HG03103 (cell line): ENCODE data around the gene PIK3AP1.
"Not testable (repeated sequence)": the region's sequence is repeated elsewhere in the genome, so short reads cannot be mapped to it uniquely, and the experiment has no call there.

Source experiments
- ATAC-seq: cut with Tn5 transposase; IDR thresholded peaks from one replicate; pipeline ENCODE4 v1.9.1; 2021; ENCODE audit warnings: low read depth; ENCODE audit not compliant: unreplicated experiment

PIK3AP1 gene

DNA sequence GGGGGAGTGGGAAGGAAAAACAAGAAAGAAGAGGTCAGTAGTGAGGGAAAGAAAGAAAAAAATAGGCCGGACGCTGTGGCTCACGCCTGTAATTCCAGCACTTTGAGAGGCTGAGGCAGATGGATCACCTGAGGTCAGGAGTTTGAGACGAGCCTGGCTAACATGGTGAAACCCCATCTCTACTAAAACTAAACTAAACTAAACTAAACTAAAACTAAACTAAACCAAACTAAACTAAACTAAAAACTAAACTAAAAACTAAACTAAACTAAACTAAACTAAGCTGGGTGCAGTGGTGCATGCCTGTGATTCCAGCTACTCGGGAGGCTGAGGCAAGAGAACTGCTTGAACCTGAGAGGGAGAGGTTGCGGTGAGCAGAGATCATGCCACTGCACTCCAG, 22.0 kb downstream of the PIK3AP1 start:
- not testable (repeated sequence) for ATAC-seq

- ATAC-seq = no peak
These were observed 22.9 kb downstream of the PIK3AP1 start for GRCh38 chr10:96697438-96697837.

DNA sequence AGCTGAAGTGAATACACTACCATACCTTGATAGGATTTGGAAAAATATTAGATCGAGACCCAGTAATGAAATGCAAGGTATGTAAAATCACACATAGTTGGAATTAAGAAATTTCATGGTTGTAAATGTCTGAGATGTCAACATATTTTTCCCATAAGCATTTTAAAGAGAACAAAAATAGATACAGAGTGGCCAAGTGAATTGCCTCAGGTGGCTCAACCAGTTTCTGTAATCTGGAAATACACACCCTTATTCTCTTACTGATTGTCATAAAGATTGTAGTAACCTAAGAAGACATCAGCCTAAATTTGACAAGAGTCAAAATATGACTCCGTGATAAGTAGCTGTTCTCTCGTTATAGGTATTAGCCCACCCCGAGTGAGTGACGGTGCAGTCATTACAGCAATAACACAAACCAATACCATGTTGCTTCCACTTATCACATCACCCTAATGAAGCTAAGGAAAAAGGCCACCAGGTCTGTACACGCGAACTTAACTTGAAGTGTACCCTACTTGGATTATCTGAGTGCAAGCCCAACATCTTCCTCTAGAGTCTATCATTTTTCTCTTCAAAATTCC, 23.4 kb downstream of the PIK3AP1 start:
- ATAC-seq = no peak

DNA sequence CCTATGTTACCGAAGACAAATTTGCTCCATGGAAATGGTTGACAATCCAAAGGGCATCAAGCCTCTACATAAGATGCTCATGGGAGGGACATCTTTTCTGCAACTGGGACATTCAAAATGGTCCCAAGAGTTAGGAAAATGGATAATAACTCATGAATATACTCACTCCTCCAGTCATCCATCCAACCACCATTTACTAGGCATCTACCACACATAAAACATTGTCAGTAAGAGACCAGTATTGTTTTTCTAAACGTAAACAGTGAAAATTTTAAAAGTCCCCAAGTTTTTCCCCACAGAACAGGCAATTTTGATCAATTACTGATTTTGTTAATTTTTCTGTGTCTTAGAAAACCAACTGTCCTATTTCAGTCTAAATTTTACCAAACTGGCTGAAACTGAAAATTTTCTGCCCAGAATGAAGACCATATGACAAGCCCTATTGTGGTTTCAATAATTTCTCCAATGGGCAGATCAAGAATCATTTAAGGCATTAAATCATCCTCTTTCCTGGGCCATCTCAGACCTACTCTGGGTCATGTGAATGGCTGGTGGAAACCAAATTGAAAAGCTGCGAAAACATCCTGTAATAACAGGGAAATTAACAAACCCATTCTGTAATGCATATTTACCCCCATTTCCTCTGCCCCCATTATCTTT, 24.2 kb downstream of the PIK3AP1 start:
- ATAC-seq = no peak

DNA sequence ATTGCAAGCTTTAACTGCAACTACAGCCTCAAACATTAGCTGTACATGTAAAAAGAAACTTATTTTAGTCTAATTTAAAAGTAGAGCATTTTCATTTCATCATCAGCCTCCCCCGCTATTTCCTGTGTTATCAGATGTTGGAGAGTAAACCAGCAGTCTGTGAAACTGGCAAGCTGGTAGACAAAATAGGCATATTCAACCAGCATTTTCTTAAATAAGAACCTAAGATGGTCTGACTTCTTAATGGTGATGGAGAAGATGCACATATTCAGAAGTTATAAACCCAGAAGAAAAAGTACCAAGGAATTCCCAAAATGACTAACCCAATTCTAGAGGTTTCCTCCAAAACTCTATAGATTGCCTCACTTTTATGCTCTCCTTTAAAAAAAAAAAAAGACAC, 24.9 kb downstream of the PIK3AP1 start:
- no peak for ATAC-seq

DNA sequence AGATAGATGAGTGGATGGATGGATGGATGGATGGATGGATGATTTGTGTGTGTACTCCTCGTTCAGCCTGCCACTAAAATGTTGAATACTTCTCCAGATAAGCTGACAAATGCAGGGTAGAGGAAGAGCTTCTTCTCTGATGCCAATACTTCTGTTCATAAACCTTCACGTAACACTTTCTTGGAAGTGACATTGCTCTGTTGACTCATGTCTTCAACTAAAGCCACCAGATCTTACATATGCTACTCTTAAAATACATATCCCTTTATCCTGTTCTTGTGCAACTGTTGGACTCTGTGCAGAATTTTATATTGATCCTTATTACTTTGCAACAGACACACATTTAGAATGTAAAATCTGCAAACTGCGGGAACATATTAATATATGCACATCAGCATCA, 26.9 kb downstream of the PIK3AP1 start:
- no peak for ATAC-seq

DNA sequence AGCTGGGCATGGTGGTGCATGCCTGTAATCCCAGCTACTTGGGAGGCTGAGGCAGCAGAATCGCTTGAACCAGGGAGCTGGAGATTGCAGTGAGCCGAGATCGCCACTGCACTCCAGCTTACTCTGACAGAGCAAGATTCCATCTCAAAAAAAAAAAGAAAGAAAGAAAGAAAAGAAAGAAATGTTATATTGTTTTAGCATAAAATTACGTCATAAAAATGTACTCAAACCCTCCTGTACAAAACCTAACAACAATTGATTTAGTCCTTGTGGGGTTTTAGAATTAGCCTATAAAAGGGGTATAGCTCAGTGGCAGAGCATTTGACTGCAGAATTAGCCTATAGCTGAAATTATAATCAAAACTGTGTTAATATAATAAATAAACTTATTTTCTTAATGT, 27.9 kb downstream of the PIK3AP1 start:
- no peak for ATAC-seq

DNA sequence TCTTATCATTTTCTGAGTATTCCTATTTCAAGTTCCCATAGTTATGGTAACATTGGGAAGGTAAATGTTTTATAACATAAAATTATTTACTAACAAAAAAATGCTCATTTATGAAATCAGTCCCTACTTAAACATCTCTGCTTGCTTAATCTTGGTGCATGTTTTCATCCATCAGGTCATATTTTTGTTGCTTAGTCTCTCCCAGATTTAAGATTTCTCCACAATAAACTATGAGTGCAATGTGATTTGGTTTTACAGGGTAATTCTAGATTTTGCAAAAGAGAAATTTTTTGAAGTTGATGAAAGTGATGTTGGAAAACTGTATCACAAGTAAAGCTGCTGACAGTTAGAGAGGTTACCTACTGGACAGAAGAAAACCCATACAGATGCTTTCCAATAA, 28.6 kb downstream of the PIK3AP1 start:
- ATAC-seq = no peak

- ATAC-seq = no peak
These were observed 29.3 kb downstream of the PIK3AP1 start for GRCh38 chr10:96690755-96691730.

GRCh38 chr10:96688789-96689188, 31.5 kb downstream of the PIK3AP1 start:
- ATAC-seq = no peak

GRCh38 chr10:96687317-96688012, 32.8 kb downstream of the PIK3AP1 start:
- ATAC-seq = no peak

DNA sequence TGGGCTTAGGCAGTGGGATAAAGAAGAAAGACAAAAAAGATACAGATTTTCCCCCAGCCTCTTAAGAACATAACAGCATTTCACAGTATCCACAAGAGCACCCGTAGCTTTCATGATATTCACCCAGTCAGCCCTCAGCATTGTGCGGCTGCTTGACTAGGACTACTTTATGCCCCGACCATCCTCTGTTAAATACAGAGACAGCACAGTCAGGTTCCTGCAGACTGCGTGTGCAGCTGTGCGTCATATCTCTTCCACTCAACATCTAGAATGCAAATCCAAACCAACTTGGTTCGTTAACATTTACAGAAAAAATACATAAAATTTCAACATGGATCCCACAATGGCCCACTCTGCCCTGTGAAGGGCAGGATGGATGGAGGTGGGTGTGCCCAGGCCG, 33.8 kb downstream of the PIK3AP1 start:
- ATAC-seq = no peak

DNA sequence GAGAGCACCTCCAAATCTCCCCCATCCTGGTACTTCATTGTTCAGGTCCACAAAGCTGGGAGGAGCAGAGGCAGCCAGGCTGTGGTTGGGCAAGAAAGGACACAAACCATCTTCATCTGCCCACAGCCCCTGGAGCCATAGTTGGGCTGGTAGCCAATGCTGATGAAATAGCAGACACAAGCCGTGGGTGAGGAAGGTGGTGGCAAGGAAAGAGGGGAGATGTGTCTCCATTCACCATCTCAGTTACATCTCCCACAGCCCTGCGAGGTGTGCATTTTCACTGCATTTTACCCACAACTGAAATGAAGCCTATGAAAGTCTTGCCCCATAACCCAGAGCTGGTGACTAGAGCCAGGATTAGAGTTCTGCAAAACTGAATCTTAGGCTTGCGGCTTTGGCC, 35.0 kb downstream of the PIK3AP1 start:
- ATAC-seq = no peak

DNA sequence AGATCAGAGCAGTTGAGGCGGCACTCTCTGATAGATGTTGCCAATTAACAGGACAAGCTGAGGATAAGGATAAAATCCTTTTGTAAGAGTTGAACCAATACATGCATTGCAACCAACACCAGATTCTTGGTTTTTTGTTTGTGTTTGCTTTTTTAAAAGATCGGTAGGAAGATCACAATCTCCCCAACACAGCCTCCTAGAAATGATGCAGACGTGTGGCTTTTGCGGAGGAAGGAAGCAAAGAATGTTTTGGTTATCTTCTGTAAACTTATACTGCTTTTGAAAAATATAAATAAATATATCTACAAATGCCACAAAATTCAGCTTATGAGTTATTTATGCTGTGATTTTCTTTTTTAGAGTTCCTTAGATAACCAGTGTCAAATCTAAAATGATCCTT, 35.5 kb downstream of the PIK3AP1 start:
- no peak for ATAC-seq

GRCh38 chr10:96683710-96684109, 36.6 kb downstream of the PIK3AP1 start:
- ATAC-seq = no peak

DNA sequence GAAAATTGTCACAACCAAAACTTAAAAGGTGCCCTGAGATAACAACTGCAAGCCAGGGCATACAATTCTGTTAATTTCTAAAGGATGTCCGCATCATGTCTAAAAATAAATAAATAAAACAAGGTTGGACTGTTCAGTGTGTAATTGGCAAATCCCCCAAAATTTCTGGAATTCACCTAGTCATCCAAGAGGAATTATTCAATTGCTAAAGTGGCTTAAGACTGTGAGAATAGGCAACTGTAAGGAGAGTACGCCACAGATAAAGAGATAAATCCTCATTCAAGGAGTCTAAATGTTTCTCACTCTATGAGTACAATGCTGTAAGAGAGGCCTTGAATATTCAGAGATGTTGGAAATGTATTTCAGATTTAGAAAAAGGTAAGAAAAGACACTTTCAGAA, 37.2 kb downstream of the PIK3AP1 start:
- ATAC-seq = no peak

DNA sequence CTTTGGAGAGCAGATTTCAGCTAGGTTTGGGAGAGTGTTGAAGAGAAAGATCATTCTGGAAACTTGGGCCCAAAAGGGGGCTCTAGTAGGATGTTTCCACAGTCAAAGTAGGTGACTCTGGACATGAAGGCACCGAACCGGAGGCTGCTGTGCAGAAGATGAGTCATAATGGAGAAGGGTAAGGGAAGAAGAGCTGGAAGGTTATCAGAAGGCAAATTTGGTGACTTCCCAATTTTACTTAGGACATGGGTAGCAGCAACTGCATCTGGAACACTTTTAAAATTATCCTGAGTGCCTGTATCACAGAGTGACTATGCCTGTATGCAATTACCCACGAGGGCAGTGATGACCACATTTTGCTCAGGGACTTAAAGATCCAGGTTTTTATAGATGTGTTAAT, 38.8 kb downstream of the PIK3AP1 start:
- no peak for ATAC-seq

- ATAC-seq = not testable (repeated sequence)
These were observed 39.9 kb downstream of the PIK3AP1 start for GRCh38 chr10:96680463-96680862.

DNA sequence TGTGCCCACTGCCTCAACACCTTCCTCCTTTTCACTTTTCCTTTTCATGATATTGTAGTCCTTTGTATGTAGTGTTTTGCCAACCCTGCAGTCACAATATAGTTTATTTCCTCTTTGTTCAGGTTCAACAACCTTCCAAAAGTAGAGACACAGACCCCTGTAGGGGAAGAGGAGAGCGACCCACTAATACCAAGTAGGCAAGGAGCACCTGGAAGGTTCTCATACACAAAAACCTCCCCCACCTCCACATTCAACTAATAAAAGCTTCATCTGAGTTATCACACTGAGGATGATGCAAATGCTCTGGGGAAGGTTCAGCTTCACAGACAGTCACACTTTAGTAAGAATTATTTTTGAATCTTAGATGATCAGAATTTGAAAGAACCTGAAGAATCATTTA, 41.6 kb downstream of the PIK3AP1 start:
- no peak for ATAC-seq

GRCh38 chr10:96676272-96677112, 43.8 kb downstream of the PIK3AP1 start:
- ATAC-seq = no peak
